HEK293T (cell line): Measurements from ENCODE around the gene CADM2.

Source experiments
- CTCF ChIA-PET: fragments of 350-600 bp; formaldehyde crosslinking; extraction: SDS; loops from one replicate; lab custom pipeline; 2021; ENCODE audit warnings: antibody characterized with exemption, inconsistent platforms; lab: Yijun Ruan, JAX
- POLR2A ChIA-PET: fragments of 350-600 bp; formaldehyde crosslinking; extraction: SDS; loops from one replicate; lab custom pipeline; 2020; ENCODE audit warnings: antibody characterized with exemption, inconsistent platforms; lab: Yijun Ruan, JAX
- DNase-seq: peaks from one replicate; pipeline ENCODE4 v3.0.0; 2012; ENCODE audit warnings: mixed read lengths; ENCODE audit errors: extremely low spot score
- ARNT ChIP-seq: fragments of 450-650 bp; IDR thresholded peaks from 2 replicates; pipeline ENCODE4 v1.6.1; 2017; ENCODE audit warnings: mild to moderate bottlenecking
- BHLHE40 ChIP-seq: fragments of 450-650 bp; IDR thresholded peaks from 2 replicates; pipeline ENCODE4 v1.6.1; 2016; ENCODE audit warnings: mild to moderate bottlenecking, moderate library complexity, borderline replicate concordance
- CTBP1 ChIP-seq: fragments of 450-650 bp; IDR thresholded peaks from 2 replicates; pipeline ENCODE4 v1.6.1; 2016; ENCODE audit warnings: borderline replicate concordance
- ELF4 ChIP-seq: fragments of 450-650 bp; IDR thresholded peaks from 2 replicates; pipeline ENCODE4 v1.6.1; 2017; ENCODE audit warnings: antibody characterized with exemption
- FOXA1 ChIP-seq: fragments of 450-650 bp; IDR thresholded peaks from 2 replicates; pipeline ENCODE4 v1.6.1; 2016; ENCODE audit warnings: mild to moderate bottlenecking
- FOXK2 ChIP-seq: fragments of 450-650 bp; IDR thresholded peaks from 2 replicates; pipeline ENCODE4 v1.6.1; 2016; ENCODE audit warnings: mild to moderate bottlenecking
- FOXM1 ChIP-seq: fragments of 450-650 bp; IDR thresholded peaks from 2 replicates; pipeline ENCODE4 v1.6.1; 2017; ENCODE audit warnings: mild to moderate bottlenecking, borderline replicate concordance
- HDGF ChIP-seq: fragments of 450-650 bp; IDR thresholded peaks from 2 replicates; pipeline ENCODE4 v1.6.1; 2017; ENCODE audit warnings: antibody characterized with exemption, borderline replicate concordance
- L3MBTL2 ChIP-seq: fragments of 450-650 bp; conservative IDR thresholded peaks from 2 replicates; pipeline ENCODE4 v1.6.1; 2016; ENCODE audit warnings: mild to moderate bottlenecking
- LEF1 ChIP-seq: fragments of 450-650 bp; IDR thresholded peaks from 2 replicates; pipeline ENCODE4 v1.6.1; 2017; ENCODE audit warnings: mild to moderate bottlenecking, borderline replicate concordance
- NFRKB ChIP-seq: fragments of 450-650 bp; IDR thresholded peaks from 2 replicates; pipeline ENCODE4 v1.6.1; 2016; ENCODE audit warnings: mild to moderate bottlenecking, moderate library complexity
- PKNOX1 ChIP-seq: fragments of 450-650 bp; IDR thresholded peaks from 2 replicates; pipeline ENCODE4 v1.6.1; 2016
- SP1 ChIP-seq: fragments of 450-650 bp; IDR thresholded peaks from 2 replicates; pipeline ENCODE4 v1.6.1; 2017
- SUZ12 ChIP-seq: fragments of 450-650 bp; IDR thresholded peaks from 2 replicates; pipeline ENCODE4 v1.6.1; 2016; ENCODE audit warnings: mild to moderate bottlenecking
- TARDBP ChIP-seq: fragments of 450-650 bp; IDR thresholded peaks from 2 replicates; pipeline ENCODE4 v1.6.1; 2016
- ZNF384 ChIP-seq: fragments of 450-650 bp; IDR thresholded peaks from 2 replicates; pipeline ENCODE4 v1.6.1; 2016

Gene CADM2

GRCh38 chr3:85780806-85781205, 822.0 kb downstream of the CADM2 start:
- TF ChIP-seq SUZ12 (no peak), FOXA1 (no peak), FOXK2 (no peak), CTBP1 (no peak), ZNF384 (no peak), ELF4 (no peak), HDGF (no peak), ARNT (no peak), BHLHE40 (no peak), SP1 (no peak), FOXM1 (no peak), TARDBP (no peak), PKNOX1 (no peak), LEF1 (no peak), NFRKB (no peak), L3MBTL2 (no peak)
- no peak for DNase-seq
- POLR2A ChIA-PET: no interaction called here
- CTCF ChIA-PET: no interaction called here

GRCh38 chr3:85781806-85782205, 823.0 kb downstream of the CADM2 start:
- CTCF ChIA-PET: no interaction called here
- no peak for TF ChIP-seq FOXM1
- no peak for TF ChIP-seq SP1
- TF ChIP-seq ELF4: no peak
- DNase-seq: no peak
- POLR2A ChIA-PET: no interaction called here

GRCh38 chr3:85783291-85783690, 824.5 kb downstream of the CADM2 start:
- CTCF ChIA-PET: no interaction called here
- POLR2A ChIA-PET: no interaction called here
- DNase-seq: no peak
- TF ChIP-seq FOXA1 (no peak), FOXM1 (no peak), TARDBP (no peak), SUZ12 (no peak), HDGF (no peak), SP1 (no peak), ELF4 (no peak), L3MBTL2 (no peak), CTBP1 (no peak), NFRKB (no peak), FOXK2 (no peak), ZNF384 (no peak), ARNT (no peak), PKNOX1 (no peak)

- TF ChIP-seq ZNF384: no peak
- no peak for TF ChIP-seq ARNT
- TF ChIP-seq TARDBP: no peak
- no peak for TF ChIP-seq PKNOX1
- no peak for TF ChIP-seq ELF4
- TF ChIP-seq BHLHE40: no peak
- TF ChIP-seq LEF1: no peak
- TF ChIP-seq L3MBTL2: no peak
- TF ChIP-seq FOXM1: no peak
- CTCF ChIA-PET: no interaction called here
- POLR2A ChIA-PET: no interaction called here
These were observed 827.0 kb downstream of the CADM2 start for GRCh38 chr3:85785766-85786165.

GRCh38 chr3:85790445-85791030, 831.7 kb downstream of the CADM2 start:
- POLR2A ChIA-PET: no interaction called here
- CTCF ChIA-PET: no interaction called here
- no peak for DNase-seq
- TF ChIP-seq ELF4 (no peak), FOXM1 (no peak), PKNOX1 (no peak), SUZ12 (no peak), LEF1 (no peak), FOXA1 (no peak), L3MBTL2 (no peak), CTBP1 (no peak), HDGF (no peak), NFRKB (no peak), ZNF384 (no peak), SP1 (no peak), TARDBP (no peak)

More at GRCh38 chr3:85785766-85786165, 827.0 kb downstream of the CADM2 start:
- no peak for DNase-seq

GRCh38 chr3:85796140-85796539, 837.4 kb downstream of the CADM2 start:
- ChIA-PET CTCF (no interaction called here), POLR2A (no interaction called here)
- DNase-seq: no peak
- TF ChIP-seq ARNT: no peak
- TF ChIP-seq PKNOX1: peak; percentile 61
